Effector CD4-positive, alpha-beta T cell (primary cell): ENCODE results near the gene SSBP2.

Source experiments
- DNase-seq: peaks from one replicate; pipeline ENCODE4 v3.0.0-alpha.2; 2020

SSBP2 gene

DNA sequence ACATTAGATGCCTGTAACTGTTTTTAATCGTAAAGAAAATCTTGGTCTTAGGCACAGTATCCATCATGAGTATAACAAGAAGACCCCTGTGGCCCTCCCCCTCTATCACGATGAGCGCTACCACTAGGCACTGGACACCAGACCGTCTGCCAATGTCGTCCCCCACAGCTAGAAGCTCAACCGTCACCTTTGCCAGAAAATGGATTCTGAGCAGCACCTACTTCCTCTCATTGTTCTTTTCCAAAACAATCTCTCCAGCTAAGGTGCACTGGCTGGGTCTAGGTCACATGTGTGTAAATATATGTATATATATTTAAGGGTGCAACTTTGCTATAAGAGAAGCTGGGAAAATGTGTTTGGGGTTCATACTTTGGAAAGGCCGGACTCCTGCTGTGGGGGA is 15.7 kb upstream of the SSBP2 start:
- DNase-seq, result no peak

DNA sequence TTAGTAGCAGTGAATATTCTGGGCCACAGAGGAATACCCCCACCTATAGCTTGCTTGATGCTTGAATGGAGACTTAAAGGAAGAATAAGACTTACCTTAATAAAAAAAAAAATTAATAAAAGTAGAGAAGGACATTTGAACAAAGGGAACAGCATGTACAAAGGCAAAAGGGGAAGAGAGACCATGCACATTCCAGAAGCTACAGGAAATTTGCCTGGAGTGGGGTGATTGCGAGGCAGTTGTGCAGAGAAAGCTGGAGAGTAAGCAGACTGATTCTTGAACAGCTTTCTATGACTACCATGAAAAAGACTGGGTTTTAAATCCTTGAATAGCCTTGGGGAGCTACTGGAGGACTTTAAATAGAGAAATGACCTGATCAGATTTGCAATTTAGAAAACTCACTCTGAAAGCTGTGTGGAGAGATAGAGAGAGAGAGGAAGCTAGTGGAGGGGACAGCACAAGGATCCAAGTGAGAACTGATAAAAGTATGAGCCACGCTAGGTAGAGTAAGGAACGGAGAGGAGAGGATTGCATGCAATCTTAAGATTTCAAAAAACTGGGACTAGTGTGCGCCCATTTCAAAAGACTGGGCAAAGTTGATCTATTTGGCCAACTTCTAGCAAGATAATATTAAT is 12.5 kb upstream of the SSBP2 start:
- DNase-seq, result no peak

DNA sequence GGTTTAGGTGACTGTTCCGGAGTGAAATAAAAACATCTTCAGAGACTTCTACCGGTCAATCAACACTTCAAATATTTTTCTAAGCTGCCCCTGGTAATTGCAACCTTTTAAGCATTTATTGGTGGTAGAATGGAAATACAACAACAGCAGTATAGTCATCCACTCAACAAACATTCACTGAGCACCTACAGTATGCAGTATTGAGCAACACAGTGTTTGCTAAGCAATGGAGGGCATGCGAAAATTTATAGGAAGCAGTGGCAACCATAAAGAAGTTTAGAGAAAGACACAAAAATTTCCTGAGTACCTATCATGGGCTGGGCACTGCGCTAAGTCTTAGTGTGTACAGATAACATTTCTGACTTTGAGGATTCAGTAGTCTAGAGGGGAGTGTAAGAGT is 12.0 kb upstream of the SSBP2 start:
- DNase-seq, result no peak

DNA sequence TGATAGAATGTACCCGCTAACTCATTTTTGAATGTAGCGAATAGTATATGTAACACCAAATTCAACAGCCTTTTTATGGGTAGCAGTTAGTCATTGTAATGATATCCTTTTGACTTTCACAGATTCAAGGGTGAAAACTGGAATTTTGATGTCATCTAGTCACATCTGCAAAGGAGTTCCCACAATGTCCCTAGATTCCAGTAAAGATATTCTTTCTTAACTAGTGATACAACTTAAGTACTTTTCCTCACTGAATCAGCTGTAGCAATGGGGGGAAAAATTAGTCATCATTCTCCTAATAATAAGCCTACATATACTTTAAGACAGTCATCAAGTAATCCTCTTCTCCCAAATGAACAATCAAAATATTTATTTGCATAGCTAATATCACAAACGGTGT is 11.5 kb upstream of the SSBP2 start:
- no peak for DNase-seq

DNA sequence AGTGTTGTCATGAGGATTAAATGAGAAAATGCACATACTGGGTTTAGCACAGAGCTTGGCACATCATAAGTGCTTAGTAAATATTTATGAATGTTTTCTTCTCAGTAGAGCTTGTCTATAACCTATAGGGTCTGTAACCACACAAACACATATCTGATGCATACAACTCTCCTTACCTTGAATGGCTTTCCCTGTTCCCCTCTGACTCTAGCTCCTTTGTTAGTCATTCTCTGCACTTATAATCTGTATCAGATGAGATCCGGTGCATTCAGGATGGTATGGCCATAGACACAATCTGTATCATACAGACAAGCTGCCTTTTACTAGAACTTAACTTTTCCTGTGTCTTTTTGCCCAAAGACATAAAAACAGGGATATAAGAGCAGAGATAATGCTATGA is 11.1 kb upstream of the SSBP2 start:
- DNase-seq, result no peak

DNA sequence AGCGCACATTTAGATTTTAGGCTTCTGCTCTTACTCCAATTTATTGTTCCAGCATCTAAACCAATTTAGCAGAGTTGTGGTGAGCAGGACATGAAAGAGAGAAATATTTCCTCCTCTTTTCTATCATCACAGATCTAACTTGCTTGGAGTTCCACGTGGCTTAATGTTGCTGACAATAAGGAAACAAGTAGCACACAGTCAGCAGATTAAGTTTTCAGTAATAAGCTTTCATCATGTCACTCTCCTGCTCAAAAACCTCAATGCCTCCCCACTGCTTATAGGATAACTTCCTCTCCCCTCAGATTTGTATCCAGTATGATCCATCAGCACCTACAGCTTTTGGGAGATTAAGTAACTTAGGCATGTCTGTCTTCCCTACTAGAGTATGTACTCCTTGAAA is 10.4 kb upstream of the SSBP2 start:
- no peak for DNase-seq

DNA sequence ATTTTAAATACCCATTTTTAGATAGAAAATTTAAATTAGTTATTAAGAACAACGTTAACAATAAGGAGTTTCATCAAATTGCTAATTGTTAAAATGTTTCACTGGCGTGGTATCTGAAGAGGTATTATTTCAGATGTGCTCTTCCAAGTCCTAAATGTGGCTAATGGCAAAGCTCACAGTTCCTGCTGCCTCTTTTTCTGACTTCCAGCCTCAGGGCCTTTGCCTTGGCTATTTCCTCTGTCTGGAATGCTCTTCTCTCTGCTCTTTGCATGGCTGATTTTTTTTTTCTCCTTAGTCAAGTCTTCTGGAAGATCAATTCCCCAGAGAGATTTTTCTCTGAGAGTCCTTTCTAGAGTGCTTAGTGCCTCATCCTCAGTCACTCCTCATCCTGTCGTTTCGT is 9.6 kb upstream of the SSBP2 start:
- DNase-seq, result no peak

DNA sequence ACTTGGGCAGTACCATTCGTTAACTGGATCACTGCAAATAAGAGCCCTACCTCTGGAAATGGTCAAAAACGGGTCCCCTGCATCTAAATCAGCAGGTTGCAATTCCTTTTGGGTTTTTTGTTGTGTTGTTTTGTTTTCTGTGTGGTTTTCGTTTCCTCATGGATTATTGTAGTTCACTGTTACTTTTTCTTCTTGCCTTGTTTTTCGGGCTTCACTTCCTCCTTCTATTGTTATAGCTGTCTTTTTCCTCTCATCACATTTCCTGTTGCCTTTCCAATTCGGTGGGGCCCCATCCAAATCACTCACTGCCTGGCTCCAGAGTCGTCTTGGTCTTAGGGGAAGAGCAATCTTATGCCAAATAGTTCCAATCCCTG is 8.7 kb upstream of the SSBP2 start:
- no peak for DNase-seq

DNA sequence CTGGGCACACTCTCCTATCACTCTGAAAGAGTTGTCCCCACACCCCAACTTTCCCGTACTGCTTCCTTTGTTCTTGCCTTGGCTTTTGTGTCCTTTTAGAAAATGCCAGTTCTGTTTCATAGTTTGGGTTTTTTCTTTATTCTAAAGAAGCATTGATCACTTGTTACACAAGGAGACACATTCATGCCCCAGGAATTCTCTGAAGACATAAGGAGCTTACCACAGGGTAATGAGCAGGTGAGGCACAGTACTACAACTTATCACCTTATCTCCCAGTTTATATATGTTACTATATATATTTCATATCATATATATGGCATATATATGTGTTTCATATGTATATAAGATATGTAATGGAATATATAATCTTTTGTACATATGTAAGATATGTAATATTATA is 6.5 kb upstream of the SSBP2 start:
- DNase-seq, result no peak

DNA sequence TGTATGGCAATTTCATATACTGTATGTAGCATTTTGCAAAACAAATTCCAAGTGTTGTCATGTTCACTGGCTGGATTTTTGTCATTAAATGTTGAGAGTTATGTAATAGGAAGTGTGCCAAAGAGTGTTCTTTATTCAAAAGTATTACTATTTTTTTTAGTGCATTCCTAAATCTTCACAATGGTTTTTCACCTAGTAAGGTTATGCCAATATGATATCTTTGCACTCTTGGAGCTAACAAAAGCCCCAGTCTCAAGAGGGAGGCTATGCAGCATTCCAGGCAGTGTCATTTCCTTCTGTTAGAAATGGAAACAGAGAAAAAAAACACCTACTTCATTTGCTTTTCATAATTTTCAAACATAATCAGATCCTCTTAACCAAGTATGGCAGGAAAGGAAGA is 5.1 kb upstream of the SSBP2 start:
- DNase-seq, result no peak

DNA sequence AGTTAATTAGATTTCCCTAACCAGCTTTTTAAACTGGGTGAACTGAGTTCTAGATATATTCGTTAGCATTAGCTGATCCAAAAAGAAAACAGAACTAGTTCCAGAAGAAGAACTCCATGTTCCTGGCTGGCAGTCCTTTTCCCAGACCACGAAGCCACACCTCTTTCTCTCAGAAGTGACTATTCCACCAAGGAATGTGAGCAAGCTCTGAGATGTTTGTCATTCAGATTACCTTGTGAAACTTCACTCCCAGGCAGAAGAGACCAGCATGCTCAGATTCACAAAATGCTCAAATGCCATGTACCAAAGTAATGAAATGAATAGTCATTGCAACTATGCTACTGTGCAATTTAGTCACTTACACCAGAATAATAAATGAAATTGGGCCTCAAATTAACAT is 4.4 kb upstream of the SSBP2 start:
- DNase-seq, result no peak

DNA sequence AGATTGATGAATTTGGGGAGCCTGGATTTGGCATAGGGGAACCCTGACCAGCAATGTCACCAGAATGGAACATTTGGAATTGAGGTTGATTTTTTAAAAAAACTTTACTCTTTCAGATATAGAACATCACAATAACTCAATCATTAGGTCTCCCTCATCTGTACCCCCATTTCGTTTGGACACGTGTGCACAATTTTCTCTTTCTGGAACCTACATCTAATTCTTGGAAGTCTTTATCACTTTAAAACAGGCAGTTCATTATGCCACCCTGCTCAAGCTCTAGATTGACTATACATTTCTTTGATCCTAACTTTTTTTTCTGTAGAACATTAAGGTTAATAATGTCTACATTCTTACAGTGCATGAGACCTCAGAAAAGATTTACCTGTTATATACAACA is 3.7 kb upstream of the SSBP2 start:
- DNase-seq, result no peak

DNA sequence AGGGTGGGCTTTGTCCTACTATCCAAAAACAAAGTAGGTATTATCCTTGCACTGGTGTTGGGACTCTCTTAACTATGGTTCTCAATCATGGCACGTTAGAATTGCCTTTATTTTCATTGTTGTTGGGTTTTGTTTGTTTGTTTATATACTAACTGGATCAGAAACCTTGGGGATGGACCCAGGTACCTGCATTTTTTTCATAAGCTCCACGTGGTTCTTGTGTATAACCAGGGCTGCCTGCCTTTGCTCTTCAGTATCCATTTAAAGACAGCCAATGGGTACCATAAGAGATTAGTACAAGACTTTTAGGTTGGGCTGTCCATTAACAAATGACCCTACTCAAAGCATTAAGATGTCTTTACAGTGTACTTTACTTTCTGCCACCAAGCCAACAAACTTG is 2.5 kb upstream of the SSBP2 start:
- no peak for DNase-seq

DNA sequence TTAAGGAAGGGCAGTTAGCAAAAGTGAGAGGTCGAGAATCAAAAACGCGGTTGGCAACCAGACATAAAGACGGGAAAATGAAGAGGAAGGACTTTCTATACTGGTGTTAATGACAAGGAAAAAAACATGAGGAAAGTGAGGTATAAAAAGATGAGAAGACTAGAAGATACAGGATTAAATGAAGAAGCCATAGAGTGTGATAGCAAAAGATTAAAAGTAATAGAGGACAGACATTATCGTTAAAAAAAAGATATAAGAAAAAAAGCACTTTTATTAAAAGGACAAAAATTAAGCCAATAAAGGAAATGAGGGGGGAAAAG is 1.7 kb upstream of the SSBP2 start:
- no peak for DNase-seq

DNA sequence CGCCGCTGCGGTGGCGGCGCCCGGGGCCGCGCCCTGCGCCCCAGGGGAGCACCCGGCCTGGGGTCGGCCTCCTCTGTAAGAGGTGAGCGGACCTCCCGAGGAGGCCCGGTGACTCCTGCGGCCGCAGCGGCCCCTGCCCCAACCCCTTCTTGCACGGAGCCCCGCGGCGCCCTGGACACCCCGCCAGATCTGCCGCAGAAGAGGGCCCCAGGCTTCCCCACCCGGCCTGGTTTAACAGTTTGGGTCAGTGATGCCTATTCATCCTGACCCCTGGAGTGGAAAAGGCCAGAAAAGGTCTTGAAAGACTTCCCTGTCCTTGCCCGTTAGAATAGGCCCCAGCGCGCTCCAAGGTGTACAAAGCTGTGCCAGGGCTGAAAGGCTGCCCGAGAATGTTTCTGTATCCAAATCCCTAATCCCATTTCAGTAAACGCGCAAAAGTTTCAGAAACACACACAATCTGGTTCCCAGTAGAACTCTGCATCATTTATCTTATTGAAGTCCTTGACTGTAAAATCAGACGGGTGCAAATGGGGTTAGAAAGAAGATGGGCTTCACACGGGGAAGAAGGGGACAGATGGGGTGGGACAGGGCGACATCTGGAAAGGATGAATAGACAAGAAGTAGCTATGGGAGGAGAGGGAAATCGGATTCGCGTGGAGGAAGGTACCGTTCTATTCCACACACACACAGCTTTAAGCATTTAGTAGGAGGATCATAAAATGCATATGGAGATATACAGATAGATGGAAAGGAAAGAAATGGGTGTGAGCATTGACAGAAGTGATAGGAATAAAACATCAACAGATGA is 1.1 kb upstream of the SSBP2 start:
- no peak for DNase-seq

DNA sequence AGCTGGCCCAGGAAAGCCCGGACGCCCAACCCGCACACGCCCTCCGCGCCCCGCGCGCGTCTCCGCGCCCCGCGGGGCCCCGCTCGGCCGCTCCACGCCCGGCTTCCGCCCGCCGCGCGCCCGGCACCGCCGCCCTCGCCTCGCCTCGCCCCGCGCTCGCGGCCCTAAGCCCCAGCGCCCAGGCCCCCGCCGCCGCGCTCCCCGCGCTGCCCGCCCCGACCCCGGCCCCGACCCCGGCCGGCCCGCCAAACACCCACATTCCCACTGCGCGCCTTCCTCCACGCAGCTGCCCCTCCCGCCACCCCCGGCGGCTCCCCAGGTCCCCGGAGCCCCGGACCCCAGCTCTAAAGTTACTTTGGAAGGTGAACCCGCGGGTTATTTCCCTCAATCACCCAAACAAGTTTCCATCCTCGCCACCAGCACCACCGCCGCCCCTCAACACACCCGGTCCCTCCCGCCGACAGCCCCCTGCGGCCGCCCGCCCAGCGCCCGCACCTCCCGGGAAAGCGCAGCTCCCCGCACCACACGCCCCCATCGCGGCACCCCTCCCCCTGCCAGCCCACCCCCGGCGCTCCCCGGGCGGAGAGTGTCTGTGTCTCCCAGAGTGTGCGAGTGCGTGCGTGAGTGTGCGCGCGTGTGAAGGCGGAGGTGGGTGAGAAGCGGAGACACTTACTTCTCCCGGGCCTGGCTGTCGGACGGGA is 439 bp downstream of the SSBP2 start:
- no peak for DNase-seq

DNA sequence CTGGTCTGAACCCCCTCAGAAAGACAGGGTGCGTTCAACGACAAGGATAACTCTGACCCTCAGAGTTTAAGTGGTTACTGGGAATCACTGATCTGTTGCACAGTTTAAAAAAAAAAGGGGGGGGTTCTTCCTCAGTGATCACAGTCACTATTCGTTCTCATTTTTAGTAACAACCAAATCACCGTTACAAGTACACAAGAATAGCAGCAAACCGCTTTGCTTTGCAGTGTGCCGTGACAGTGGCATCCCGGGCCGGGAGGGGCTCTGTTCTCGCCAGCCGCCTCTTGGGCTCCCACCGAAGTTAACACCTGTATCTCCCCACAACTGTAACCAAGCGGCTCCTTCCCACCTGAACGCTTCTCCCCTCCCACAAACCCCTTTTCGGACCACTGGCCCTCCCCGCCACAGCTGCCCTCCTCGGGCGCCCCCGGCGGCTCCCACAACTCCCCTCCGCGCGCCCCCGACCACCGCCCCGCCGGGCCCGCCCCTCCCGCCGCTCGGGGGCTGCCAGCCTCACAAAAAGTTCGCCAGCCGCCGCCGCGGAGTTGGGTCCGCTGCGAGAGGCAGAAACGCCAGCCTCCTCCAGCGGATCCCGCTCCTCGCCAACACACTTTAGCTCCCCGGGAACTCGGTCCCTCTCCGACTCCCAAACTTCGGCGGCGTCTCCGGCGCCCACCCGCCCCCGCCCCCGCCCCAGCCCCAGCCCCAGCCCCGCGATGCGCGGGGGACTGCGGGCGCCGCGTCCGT is 1.2 kb downstream of the SSBP2 start:
- DNase-seq, result peak; percentile 24

DNA sequence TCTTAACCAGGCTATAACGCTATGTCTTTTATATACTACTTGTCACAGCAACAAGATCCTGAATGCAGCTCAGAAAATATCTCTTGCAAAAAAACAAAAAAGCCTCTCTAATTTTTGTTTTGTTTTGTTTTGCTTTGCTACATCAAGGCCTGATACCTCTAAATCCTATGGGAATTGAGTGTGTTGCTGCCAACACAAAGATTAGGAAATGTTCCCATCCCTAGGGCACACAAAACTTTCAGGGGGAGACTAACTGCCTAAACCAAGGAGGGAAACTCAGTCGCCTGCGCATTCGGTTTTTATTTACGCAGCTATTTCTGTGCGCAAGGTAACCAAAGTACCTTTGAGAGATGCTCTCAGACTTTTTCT is 1.7 kb downstream of the SSBP2 start:
- no peak for DNase-seq

DNA sequence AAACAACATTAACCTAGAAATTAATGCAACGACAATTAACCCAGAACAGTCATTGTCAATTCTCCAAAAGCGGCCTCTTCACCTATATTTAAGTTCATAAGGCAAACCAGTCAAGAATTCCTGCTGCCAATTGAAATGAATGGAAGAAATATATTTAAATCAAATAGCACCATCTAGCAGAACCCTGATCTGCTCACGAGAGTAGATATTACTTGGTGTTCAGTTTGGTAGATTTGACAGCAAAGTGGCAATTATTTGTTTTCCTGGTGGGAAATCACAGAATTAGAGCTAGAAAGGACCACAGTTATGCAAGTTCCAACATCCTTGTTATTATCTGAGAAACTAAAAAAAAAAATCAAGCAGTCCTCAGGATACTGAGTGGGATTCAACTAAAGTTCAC is 2.3 kb downstream of the SSBP2 start:
- DNase-seq, result no peak

DNA sequence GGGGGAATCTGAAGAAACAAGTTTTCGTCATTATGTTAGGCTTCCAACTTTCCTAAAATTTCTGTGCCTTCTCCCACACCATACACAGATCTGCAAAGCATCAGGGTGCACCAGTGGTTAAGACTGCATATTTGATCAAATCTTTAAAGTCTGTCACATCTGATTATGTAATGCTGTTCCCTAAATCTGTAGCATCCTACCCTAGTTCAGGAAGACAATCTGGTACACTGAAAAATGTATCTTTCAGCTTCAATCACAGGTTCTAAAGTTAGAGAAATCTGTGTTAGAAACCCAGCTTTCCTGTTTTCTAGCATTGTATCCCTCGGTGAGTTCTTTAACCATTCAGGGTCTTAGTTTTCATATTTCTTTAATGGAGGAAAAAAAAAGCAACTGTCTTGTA is 3.9 kb downstream of the SSBP2 start:
- DNase-seq, result no peak

DNA sequence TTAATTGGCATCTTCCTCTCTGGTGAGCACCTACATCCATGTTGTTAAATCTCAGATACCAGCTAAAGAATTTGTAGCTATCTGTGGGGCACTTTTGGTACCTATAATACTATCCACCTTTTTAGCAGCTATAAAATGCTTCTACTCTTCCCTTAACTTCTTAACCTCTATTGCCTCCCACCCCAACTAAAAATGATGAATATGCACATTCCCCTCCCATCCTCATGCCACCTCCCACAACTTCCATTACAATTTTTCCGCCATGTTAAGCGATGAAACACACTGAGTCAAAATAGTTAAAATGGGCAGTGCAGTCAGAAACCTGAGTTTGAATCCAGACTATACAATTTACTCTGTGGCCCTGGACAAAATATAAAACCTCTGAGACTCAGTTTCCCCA is 10.1 kb downstream of the SSBP2 start:
- DNase-seq, result no peak

DNA sequence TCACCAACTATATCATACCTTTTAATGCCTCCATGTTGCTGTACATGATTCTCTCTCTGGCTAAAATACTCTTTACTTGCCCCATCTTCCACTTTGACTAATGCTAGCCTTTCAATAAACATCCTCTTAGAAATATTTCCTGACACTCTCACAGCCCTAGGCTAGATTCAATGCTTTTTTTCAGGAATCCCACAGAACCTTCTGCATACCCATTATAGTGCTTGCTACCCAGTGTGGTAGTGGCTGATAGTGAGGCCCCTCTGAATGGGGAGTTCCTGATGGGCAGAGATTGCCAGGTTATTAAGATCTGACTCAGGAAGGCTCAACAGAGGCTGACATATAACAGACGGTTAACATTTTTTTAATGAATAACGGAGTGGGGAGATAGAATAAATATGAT is 11.6 kb downstream of the SSBP2 start:
- DNase-seq, result no peak

DNA sequence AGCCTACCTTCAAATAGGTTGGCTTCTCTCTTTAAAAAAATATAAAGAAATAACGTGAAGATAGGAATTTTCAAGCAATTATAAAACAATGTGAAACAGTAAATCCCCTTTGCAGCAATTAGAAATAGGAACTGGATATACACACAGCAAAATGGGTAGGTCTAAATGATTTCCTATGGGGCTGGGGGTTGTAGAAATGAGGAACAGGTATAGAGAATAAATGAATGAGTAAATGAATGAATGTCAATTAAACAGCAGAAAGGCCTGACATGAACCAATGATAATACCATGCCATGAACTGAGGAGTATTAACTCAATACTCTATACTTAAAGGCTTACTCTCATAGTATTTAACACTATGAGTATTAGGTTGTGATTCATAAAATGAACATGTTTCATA is 21.6 kb downstream of the SSBP2 start:
- DNase-seq, result no peak

DNA sequence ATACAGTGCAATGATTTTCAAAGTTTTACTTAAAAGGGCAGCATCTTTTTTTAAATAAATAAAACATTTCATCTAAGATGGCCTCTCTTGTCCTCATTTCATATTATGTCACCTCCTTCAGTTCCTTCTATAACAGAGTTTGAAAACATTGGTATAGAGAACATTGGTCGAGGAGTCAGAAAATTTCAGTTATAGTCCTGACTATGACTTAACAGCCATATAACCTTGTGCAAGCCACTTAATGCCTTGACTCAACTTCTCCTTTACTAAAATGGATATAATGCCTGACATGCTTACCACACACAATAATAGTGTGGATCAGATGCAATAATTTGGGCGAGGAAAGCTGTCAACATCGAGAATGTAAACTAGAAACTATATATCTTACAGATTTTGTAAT is 22.6 kb downstream of the SSBP2 start:
- DNase-seq, result no peak
